GM12874 (cell line): ENCODE data around the gene CPSF4L.

ENCODE experiments used
- TF ChIP-seq, protein P1 (sequence below): IDR thresholded peaks from 2 replicates; pipeline ENCODE4 v1.5.1; 2011; ENCODE audit warnings: low read depth, mild to moderate bottlenecking, control low read depth, low read length, moderate library complexity; ENCODE audit not compliant: insufficient read depth

Gene CPSF4L

GRCh38 chr17:73201215-73202069 lies 60.2 kb downstream of the CPSF4L start:
- TF ChIP-seq, protein P1, sequence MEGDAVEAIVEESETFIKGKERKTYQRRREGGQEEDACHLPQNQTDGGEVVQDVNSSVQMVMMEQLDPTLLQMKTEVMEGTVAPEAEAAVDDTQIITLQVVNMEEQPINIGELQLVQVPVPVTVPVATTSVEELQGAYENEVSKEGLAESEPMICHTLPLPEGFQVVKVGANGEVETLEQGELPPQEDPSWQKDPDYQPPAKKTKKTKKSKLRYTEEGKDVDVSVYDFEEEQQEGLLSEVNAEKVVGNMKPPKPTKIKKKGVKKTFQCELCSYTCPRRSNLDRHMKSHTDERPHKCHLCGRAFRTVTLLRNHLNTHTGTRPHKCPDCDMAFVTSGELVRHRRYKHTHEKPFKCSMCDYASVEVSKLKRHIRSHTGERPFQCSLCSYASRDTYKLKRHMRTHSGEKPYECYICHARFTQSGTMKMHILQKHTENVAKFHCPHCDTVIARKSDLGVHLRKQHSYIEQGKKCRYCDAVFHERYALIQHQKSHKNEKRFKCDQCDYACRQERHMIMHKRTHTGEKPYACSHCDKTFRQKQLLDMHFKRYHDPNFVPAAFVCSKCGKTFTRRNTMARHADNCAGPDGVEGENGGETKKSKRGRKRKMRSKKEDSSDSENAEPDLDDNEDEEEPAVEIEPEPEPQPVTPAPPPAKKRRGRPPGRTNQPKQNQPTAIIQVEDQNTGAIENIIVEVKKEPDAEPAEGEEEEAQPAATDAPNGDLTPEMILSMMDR = no peak

DNA sequence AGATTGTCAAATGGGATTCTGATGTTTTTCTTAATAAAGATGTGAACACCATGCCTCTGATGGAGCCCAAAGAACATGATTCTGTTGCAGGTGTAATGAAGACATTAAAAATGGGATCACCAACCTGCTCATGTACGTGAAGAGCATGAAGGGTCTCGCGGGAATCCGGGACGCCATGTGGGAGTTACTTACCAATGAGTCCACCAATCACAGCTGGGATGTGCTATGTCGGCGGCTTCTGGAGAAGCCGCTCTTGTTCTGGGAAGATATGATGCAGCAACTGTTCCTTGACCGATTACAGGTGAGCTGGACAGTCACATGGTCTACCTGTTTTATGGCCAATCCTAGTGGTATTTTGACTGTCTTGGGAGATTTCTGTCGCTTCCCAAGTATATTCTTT lies 61.2 kb downstream of the CPSF4L start:
- TF ChIP-seq, protein P1 = no peak

- TF ChIP-seq, protein P1 = no peak
Observed at GRCh38 chr17:73199751-73200317, 61.8 kb downstream of the CPSF4L start.

DNA sequence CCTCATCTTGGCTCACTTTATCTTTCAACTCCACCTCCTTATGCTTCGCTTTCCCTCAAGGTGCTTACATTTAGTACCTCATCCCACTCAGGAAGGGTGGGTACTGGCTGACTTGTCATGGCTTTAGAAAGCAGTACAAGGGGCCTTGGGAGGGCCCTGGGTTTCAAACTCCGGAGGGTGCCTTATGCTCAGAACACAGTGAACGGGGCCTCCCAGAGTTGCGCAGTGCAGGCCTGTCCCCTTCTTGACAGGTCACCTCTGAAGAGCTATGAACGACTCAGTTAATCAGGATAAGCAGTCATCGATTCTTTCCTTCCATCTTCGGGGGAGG lies 62.8 kb downstream of the CPSF4L start:
- TF ChIP-seq, protein P1 = no peak
